Measurements from ENCODE around the gene OGFR.

The OGFR gene

GRCh38 chr20:62859721-62860120 lies 55.1 kb downstream of the OGFR start:
- no peak for DNase-seq (ENCODE audit: low read depth in 2 of 2)

GRCh38 chr20:62860391-62860923 lies 55.8 kb downstream of the OGFR start:
- no peak for DNase-seq (ENCODE audit: low read depth in 2 of 2)

DNA sequence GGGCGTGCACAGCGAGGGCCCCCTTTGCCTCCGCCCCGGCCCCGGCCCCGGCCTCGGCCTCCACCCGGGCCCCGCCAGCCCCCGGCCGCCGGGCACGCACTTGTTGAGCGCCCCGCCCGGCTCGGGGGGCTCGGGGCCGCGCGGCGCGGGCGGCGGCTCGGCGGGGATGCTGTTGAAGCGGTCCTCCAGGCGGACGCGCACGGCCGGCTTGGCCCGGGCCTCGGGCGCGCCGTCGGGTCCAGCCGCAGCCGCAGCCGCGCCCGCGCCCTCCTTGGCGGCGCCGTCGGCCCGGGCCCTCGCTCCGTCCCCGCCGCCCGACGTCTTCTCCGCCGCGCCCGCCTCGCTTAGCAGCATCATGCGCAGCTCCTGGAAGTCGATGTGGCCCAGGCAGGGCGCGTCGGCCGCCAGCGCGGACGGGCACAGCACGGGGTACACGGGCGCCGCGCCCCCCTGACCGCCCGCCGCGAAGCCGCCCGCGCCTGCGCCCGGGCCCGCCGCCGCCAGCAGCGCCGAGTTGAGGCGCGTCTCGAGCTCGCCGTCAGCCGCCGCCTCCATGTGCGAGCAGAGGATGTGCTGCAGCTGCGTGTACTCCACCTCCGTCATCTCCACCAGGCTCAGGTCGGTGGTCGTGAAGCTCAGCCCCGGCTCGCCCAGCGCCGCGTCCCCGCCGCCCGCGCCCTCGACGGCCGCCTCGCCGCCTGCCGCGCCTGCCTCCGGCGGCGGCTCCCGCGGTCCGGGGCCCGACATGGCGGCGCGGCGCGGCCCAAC lies 56.5 kb downstream of the OGFR start:
- DNase-seq (ENCODE audit: low read depth in 2 of 2) = no peak

GRCh38 chr20:62861726-62862336 lies 57.2 kb downstream of the OGFR start, which contains the start of gene TCFL5:
TCFL5 (minus strand) TSS chr20:62861822; CDS start chr20:62861670, 152 bp downstream.
- peak; percentile 80 to 83 for DNase-seq (ENCODE audit: low read depth in 2 of 2)
